ENCODE results near the gene MARK4. TPM values are rescaled to one million over a fixed set of nuclear protein-coding genes. Genes with fewer than 3 reads are reported as not detected.
"Not testable (repeated sequence)": the region's sequence is repeated elsewhere in the genome, so short reads cannot be mapped to it uniquely, and the experiment has no call there.

The MARK4 gene
- total RNA-seq, 1 experiment from 2014 or later = 7.7 TPM

DNA sequence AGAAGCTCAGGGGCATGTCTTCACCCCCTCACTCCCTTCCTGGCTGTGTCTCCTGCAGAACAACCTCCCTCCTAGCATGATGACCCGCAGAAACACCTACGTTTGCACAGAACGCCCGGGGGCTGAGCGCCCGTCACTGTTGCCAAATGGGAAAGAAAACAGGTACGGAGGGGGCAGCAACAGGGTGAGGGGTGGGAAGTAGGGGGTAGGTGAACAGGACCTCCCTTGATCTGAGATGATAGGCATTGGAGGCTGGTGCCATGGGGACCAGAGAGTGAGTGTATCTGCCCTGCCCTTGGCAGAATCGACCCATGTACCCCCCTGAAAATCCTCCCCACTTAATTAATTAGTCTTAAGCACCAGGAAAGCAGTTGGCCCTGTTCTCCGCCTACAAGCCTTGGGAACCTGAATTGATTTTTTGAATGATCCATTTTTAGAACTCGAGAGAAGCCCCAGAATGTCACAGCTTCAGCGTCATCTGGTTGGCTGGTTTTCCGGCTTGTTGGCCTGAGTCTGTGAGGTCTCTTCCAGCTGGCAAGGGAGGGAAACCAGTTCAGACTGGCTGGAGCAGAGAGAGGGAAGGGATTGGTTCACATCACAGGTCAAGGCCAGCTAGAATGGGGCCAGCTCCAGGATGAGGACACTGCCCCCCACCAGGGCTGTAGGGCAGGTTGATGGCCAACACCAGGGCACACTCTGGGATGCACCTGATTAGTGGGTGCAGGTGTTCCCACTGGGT, 43.4 kb downstream of the MARK4 start:
- in situ Hi-C loops (cut with HindIII; ENCODE audit: low pct_unique_long_range_greater_than_20kb, low sequenced_read_pairs) = no loop called here
- no peak for DNase-seq (ENCODE audit: low read depth, low spot score)

DNA sequence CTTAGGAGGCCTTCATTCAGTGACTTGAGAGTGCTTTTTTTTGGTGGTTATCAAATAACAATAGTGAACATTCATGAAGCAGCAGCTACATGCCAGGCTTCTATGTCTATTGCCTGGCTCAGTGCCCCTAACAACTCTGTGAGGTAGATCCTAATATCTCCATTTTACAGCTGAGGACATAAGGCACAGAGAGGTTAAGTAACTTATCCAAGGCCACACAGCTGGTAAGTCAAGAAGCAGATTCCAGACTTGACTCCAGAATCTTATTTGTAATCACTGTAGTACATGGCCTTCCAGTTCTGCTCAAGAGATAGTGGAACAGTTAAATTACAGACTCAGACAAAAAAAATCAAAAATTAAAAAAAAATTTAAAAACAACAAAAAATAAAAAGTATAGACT, 44.8 kb downstream of the MARK4 start:
- no peak for DNase-seq (ENCODE audit: low read depth, low spot score)
- in situ Hi-C loops (cut with HindIII; ENCODE audit: low pct_unique_long_range_greater_than_20kb, low sequenced_read_pairs) = no loop called here

DNA sequence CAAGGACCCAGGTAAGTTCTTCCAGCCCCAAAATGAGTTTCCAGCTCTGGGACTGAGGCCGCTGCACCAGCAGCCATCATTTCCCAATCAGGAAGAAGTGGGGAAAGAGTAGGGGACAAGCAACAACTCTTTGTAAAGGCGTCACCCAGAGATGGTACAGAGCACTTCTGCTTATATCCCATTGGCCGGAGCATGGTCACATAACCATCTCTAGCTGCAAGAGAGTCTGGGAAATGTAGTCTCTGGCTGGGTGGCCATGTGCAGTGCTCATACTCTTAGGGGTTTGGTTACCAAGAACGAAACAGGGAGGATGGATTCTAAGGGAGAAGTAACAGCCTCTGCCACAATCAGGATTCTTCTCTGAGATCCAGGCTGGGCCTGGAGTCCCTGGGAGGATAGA, 45.3 kb downstream of the MARK4 start:
- DNase-seq (ENCODE audit: low read depth, low spot score) = no peak
- in situ Hi-C loops (cut with HindIII; ENCODE audit: low pct_unique_long_range_greater_than_20kb, low sequenced_read_pairs) = no loop called here

DNA sequence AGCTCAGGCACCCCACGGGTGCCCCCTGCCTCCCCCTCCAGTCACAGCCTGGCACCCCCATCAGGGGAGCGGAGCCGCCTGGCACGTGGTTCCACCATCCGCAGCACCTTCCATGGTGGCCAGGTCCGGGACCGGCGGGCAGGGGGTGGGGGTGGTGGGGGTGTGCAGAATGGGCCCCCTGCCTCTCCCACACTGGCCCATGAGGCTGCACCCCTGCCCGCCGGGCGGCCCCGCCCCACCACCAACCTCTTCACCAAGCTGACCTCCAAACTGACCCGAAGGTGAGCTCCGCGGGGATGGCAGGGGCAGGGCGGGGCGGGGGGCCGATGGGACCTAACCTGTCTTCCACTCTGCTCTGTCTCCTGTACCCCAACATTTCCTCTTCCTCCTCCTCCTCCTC, 46.6 kb downstream of the MARK4 start:
- DNase-seq (ENCODE audit: low read depth, low spot score) = no peak
- in situ Hi-C loops (cut with HindIII; ENCODE audit: low pct_unique_long_range_greater_than_20kb, low sequenced_read_pairs) = no loop called here

DNA sequence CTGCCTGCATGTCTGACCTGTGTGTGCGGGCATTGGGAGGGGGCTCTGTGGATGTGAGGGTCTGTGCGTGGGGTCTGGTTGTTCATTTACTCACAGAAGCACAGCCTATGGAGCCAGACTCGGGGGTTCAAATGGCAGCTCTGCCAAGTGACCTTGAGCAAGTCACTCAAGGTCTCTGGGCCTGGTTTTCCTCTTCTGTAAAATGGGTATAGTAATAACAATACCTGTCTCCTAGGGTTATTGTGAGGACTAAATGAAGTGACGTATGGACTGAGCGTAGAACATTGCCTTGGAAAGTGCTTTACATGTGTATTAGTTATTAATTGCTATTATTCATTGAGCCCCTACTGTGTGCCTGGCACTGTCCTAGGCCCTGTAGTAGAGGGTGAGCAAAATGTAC, 47.2 kb downstream of the MARK4 start:
- no peak for DNase-seq (ENCODE audit: low read depth, low spot score)
- in situ Hi-C loops (cut with HindIII; ENCODE audit: low pct_unique_long_range_greater_than_20kb, low sequenced_read_pairs) = no loop called here

DNA sequence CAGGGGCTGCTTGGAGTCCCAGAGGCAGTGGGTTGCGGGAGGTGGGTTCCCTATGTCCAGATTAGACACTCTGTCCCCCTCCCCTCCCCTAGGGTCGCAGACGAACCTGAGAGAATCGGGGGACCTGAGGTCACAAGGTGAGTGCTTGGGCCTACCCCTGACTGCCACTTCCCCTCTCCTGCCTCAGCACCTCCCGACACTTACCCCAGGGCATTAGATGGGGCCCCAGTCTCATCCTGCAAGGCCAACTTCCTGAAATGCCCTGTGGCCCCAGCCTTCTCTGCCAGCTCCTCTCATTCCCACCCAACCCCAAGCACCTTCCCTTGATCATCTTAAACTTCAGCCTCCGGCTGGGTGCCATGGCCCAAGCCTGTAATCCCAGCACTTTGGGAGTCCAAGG, 48.6 kb downstream of the MARK4 start:
- in situ Hi-C loops (cut with HindIII; ENCODE audit: low pct_unique_long_range_greater_than_20kb, low sequenced_read_pairs) = no loop called here
- no peak for DNase-seq (ENCODE audit: low read depth, low spot score)

DNA sequence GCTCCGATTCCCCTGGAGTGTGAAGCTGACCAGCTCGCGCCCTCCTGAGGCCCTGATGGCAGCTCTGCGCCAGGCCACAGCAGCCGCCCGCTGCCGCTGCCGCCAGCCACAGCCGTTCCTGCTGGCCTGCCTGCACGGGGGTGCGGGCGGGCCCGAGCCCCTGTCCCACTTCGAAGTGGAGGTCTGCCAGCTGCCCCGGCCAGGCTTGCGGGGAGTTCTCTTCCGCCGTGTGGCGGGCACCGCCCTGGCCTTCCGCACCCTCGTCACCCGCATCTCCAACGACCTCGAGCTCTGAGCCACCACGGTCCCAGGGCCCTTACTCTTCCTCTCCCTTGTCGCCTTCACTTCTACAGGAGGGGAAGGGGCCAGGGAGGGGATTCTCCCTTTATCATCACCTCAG, 51.3 kb downstream of the MARK4 start:
- in situ Hi-C loops (cut with HindIII; ENCODE audit: low pct_unique_long_range_greater_than_20kb, low sequenced_read_pairs) = no loop called here
- no peak for DNase-seq (ENCODE audit: low read depth, low spot score)

DNA sequence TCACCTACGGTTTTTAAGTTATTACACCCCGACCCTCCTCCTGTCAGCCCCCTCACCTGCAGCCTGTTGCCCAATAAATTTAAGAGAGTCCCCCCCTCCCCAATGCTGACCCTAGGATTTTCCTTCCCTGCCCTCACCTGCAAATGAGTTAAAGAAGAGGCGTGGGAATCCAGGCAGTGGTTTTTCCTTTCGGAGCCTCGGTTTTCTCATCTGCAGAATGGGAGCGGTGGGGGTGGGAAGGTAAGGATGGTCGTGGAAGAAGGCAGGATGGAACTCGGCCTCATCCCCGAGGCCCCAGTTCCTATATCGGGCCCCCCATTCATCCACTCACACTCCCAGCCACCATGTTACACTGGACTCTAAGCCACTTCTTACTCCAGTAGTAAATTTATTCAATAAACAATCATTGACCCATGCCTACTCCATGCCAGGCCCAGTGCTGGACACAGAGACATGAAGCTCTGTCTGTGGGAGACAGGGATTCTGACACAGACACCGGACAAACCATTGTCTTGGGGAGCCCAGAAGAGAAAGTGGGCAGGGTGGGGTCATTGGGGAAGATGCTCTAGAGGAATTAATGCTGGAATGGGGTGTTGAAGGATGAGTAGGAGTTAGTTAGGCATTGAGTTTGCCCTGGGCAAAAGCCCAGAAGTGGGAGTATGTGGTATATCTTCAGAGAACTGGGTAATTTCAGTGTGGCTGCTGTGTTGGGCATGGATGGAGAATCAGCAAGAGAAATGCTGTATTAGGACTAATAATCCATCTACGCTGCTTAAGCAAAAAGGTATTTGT, 52.4 kb downstream of the MARK4 start:
- no peak for DNase-seq (ENCODE audit: low read depth, low spot score)
- in situ Hi-C loops (cut with HindIII; ENCODE audit: low pct_unique_long_range_greater_than_20kb, low sequenced_read_pairs) = no loop called here

DNA sequence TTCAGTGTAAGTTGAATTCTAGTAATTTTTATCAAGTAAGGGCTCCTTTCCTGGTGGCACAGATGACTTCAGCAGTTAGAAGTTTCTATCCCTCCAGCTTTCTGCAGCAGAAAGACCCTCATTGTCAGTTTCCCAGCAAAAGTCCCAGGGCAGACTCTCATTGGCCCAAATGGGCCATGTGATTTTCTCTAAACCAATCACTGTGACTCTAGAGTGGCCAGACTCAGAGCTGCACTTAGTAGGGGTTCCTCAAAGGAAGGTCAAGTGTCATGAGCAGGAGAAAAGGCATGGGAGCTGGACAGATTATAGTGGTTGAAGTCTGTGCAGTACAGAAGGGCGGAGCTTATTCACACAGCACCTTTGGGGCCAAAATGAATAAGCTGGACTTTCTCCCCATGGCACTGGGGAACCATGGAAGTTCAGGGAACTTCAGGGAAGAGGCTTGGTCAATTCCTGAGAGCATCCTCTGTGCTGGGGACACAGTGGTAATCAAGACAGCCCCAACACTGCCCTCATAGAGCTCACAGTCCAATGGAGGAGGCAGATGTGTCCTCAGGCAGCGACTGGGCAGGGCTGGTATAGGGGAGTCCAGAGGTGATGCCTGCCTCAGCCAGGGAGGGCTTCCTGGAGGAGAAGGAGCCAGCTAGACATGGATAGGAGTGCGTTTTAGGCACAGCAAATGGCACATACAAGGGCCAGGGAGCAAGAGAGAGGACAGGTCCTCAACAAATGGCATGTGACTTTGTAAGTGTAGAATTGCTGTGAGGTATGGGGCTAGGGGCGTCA, 53.3 kb downstream of the MARK4 start:
- in situ Hi-C loops (cut with HindIII; ENCODE audit: low pct_unique_long_range_greater_than_20kb, low sequenced_read_pairs) = no loop called here
- DNase-seq (ENCODE audit: low read depth, low spot score) = no peak

DNA sequence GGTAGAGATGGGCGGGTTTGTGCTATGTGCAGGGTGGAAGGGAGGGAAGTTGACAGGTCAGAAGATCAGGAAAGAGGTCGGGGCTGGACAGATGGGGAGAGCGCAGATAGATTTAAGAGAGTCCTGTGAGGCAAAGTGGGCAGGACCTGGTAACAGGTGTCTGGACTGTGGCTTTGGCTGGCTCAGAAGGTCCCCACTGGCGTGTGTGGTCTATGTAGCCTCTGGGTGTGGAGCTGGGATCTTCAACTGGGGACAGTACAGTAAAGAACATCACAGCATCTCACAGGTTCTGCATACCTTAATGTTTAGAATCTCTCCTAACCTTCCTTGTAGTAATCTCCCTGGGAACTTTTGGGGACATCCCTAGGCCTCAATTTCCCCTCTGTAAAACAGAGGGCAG, 53.9 kb downstream of the MARK4 start:
- no peak for DNase-seq (ENCODE audit: low read depth, low spot score)
- in situ Hi-C loops (cut with HindIII; ENCODE audit: low pct_unique_long_range_greater_than_20kb, low sequenced_read_pairs) = no loop called here

DNA sequence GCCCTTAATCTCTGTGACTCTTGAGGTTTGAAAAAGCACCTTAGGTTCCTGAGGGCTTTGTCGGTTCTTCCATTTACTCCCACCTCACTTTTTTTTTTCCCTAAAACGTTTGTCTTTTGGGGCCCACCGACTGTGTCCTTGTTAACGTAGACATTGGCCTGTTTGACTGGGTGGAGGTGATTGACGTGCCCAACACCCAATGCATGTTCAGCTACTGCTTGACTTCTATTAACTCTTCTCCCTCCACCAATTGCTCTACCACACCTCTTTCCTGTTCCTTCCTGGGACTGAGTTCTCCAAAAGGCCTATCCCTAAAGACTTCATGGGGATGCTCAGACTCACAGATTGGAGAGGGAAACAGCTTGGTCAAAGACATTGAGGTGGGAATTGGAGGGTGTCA, 54.4 kb downstream of the MARK4 start:
- in situ Hi-C loops (cut with HindIII; ENCODE audit: low pct_unique_long_range_greater_than_20kb, low sequenced_read_pairs) = no loop called here
- no peak for DNase-seq (ENCODE audit: low read depth, low spot score)

DNA sequence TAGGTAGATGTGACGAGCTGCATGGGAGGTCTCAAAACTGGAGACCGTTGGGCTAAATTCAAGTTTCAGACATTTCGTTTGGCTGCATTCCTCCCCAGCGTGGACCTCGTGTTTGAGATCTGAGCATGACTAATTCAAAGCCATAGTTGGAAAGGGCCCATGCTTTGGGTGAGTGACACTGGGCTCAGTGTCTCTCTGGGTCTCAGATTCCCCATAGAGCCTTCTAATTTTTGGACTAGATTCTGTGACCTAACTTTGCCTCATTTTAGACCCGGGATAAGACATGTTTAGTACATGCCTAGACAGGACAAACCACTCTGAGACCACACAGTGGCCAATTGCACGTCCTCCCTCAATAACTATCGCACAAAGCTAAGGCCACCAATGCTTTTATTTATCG, 55.0 kb downstream of the MARK4 start:
- DNase-seq (ENCODE audit: low read depth, low spot score) = no peak
- in situ Hi-C loops (cut with HindIII; ENCODE audit: low pct_unique_long_range_greater_than_20kb, low sequenced_read_pairs) = no loop called here

DNA sequence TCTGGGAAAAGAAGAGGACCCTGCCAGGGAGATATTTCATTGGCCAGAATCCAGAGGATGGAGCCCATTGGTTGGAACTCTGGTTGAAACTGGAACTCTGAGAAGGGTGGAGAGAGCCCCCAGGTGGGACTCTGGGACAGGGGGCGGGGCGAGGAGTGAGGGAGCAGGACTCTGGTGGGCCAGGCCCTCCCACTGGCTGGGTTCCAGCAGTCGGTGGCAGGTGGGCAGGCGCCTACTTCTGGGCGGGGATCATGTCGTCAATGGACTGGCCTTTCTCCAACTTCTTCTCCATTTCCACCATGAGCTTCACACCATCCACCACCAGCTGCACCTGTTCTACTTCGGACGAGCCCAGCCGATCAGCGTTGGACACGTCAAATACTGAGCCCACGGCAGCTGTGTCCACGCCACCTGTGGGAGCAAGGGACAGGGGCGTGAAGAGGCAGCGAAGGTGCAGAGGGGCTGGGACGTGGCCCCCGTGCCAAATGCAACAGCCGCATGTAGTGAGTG, 55.5 kb downstream of the MARK4 start:
- DNase-seq (ENCODE audit: low read depth, low spot score) = no peak
- in situ Hi-C loops (cut with HindIII; ENCODE audit: low pct_unique_long_range_greater_than_20kb, low sequenced_read_pairs) = no loop called here

DNA sequence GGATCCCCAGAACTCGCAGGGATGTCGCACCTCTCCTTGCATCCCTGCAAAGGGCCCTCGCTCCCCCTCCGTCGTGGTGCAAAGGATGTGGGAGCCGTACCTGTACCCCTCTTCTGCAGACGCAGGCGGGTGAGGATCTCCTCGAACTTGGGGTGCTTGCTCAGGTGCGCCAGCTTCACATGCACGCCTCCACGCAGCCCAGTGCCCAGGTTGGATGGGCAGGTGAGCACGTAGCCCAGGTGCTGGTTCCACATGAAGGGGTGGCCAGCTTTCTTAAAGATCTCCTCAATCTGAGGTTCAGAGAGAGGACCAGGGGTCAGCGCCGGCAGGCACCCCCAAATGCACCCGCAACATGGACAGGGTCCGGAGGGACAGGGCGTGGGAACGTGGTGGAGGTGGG, 56.3 kb downstream of the MARK4 start:
- no peak for DNase-seq (ENCODE audit: low read depth, low spot score)
- in situ Hi-C loops (cut with HindIII; ENCODE audit: low pct_unique_long_range_greater_than_20kb, low sequenced_read_pairs) = no loop called here

DNA sequence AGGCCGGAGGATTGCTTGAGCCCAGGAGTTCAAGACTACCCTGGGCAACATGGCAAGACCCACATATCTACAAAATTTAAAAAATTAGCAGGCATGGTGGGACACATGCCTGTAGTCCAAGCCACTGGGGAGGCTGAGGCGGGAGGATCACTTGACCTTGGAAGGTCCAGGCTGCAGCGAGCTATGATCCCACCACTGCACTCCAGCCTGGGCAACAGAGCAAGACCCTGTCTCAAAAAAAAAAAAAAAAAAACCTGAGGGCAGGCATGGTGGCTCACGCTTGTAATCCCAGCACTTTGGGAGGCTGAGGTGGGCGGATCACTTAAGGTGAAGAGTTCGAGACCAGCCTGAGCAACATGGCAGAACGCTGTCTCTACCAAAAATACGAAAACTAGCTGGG, 58.3 kb downstream of the MARK4 start:
- DNase-seq (ENCODE audit: low read depth, low spot score); in situ Hi-C loops (cut with HindIII; ENCODE audit: low pct_unique_long_range_greater_than_20kb, low sequenced_read_pairs): not testable (repeated sequence)

DNA sequence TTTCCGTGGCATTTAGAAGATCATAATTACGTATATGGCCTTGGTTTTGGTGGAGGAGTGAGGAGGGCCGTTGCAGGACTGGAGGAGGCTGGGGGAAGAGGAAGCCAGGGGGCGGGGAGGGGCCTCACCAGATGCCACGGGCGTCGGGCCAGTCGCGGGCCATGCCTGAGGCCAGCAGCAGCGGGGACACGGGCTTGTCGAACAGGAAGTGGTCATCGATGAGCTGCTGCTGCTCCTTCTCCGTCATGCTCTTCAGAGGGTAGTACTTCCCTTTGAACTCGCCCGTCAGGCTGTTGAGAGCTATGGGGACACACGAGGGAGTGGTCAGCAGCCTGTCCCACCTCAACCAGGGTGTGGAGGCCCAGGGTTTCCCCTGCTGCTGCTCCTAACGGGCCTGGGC, 60.5 kb downstream of the MARK4 start:
- in situ Hi-C loops (cut with HindIII; ENCODE audit: low pct_unique_long_range_greater_than_20kb, low sequenced_read_pairs) = no loop called here
- DNase-seq (ENCODE audit: low read depth, low spot score) = no peak

DNA sequence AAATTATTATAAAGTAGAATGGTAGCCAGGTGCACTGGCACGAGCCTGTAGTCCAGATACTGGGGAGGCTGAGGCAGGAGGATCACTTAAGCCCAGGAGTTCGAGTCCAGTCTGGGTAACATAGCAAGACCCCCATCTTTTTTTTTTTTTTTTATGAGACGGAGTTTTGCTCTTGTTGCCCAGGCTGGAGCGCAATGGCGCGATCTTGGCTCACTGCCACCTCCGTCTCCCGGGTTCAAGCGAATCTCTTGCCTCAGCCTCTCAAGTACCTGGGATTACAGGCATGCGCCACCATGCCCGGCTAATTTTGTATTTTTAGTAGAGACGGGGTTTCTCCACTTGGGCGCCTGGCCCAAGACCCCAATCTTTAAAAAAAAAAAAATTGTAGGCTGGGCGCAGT, 61.2 kb downstream of the MARK4 start:
- DNase-seq (ENCODE audit: low read depth, low spot score); in situ Hi-C loops (cut with HindIII; ENCODE audit: low pct_unique_long_range_greater_than_20kb, low sequenced_read_pairs): not testable (repeated sequence)

DNA sequence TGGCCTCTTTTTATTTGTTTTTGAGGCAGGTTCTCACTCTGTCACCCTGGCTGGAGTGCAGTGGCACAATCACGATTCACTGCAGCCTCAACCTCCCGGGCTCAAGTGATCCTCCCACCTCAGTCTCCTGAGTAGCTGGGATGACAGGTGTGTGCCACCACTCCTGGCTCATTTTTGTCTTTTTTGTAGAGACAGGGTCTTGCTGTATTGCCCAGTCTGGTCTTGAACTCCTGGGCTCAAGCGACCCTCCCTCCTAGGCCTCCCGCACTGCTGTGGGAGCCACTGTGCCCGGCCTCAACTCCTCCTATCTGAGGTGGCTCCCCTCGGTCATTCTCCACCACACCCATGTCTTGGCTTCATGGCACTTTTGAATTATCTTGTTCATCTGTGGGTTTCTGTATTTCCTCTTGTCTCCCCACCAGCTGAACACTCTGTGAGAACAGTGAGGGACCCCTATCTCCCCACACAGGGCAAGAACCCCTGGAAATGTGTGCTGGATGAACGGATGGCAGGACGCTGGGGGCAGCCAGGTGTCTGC, 63.7 kb downstream of the MARK4 start:
- in situ Hi-C loops (cut with HindIII; ENCODE audit: low pct_unique_long_range_greater_than_20kb, low sequenced_read_pairs) = no loop called here
- DNase-seq (ENCODE audit: low read depth, low spot score) = no peak
